Endothelial cell (in vitro differentiated cells): Measurements from ENCODE around the gene FLRT2. TPM values are rescaled to one million over a fixed set of nuclear protein-coding genes. Genes with fewer than 3 reads are reported as not detected.

Source experiments
- DNase-seq: peaks from one replicate; pipeline ENCODE4 v3.0.0; 2021; ENCODE audit warnings: low spot score
- H3K27ac Mint-ChIP-seq: one replicate; pipeline ENCODE4 v1.8.0; 2021; ENCODE audit warnings: mixed read lengths, inconsistent platforms; ENCODE audit not compliant: unreplicated experiment
- H3K27me3 Mint-ChIP-seq: one replicate; pipeline ENCODE4 v1.8.0; 2021; ENCODE audit warnings: mild to moderate bottlenecking, moderate library complexity, mixed read lengths, inconsistent platforms; ENCODE audit not compliant: unreplicated experiment
- H3K36me3 Mint-ChIP-seq: one replicate; pipeline ENCODE4 v1.8.0; 2021; ENCODE audit warnings: mild to moderate bottlenecking, low read depth, mixed read lengths, inconsistent platforms; ENCODE audit not compliant: unreplicated experiment
- H3K4me1 Mint-ChIP-seq: one replicate; pipeline ENCODE4 v1.8.0; 2021; ENCODE audit warnings: mild to moderate bottlenecking, mixed read lengths, inconsistent platforms; ENCODE audit not compliant: unreplicated experiment
- H3K4me3 Mint-ChIP-seq: one replicate; pipeline ENCODE4 v1.8.0; 2021; ENCODE audit warnings: mild to moderate bottlenecking, mixed read lengths, inconsistent platforms; ENCODE audit not compliant: unreplicated experiment
- H3K9me3 Mint-ChIP-seq: one replicate; pipeline ENCODE4 v1.8.0; 2021; ENCODE audit warnings: mixed read lengths, inconsistent platforms; ENCODE audit not compliant: unreplicated experiment
- CTCF ChIP-seq: fragments of 200-600 bp; sonication (generic); IDR thresholded peaks from one replicate; pipeline ENCODE4 v1.5.0; 2021; ENCODE audit warnings: antibody characterized with exemption; ENCODE audit not compliant: unreplicated experiment
- total RNA-seq: library from RNA; stranded (reverse); fragmentation: NEBNext Ultra II Directional; extraction: Animal tissue kit (Norgen Biotek cat#: 25700); gene quantifications from one replicate; pipeline ENCODE4 v1.2.1, GENCODE V29; 2021; ENCODE audit not compliant: unreplicated experiment

Gene FLRT2
- total RNA-seq, 1 donor from 2014 or later: 7.8 TPM

GRCh38 chr14:85583380-85583779, 53.4 kb downstream of the FLRT2 start:
- no peak overlapping the region for H3K27ac Mint-ChIP-seq
- no peak overlapping the region for H3K4me3 Mint-ChIP-seq
- DNase-seq: no peak
- no peaks in the 10 kb centered on the region for H3K9me3 Mint-ChIP-seq
- no peak for TF ChIP-seq CTCF
- no peaks in the 10 kb centered on the region for H3K27me3 Mint-ChIP-seq
- peaks cover 9% of the 10 kb centered on the region for H3K4me1 Mint-ChIP-seq
- H3K36me3 Mint-ChIP-seq: no peaks in the 10 kb centered on the region

GRCh38 chr14:85584481-85584880, 54.5 kb downstream of the FLRT2 start:
- Mint-ChIP-seq H3K4me1 (peaks cover 9% of the 10 kb centered on the region), H3K36me3 (no peaks in the 10 kb centered on the region), H3K4me3 (no peak overlapping the region), H3K27me3 (no peaks in the 10 kb centered on the region), H3K27ac (no peak overlapping the region), H3K9me3 (no peaks in the 10 kb centered on the region)
- TF ChIP-seq CTCF: no peak
- no peak for DNase-seq

- no peaks in the 10 kb centered on the region for H3K9me3 Mint-ChIP-seq
- no peak for TF ChIP-seq CTCF
- no peak overlapping the region for H3K27ac Mint-ChIP-seq
- no peak for DNase-seq
- H3K4me3 Mint-ChIP-seq: no peak overlapping the region
- no peaks in the 10 kb centered on the region for H3K27me3 Mint-ChIP-seq
- no peaks in the 10 kb centered on the region for H3K4me1 Mint-ChIP-seq
- no peaks in the 10 kb centered on the region for H3K36me3 Mint-ChIP-seq
These were observed 57.3 kb downstream of the FLRT2 start for GRCh38 chr14:85587151-85587711.

GRCh38 chr14:85590784-85591183, 60.8 kb downstream of the FLRT2 start:
- no peak overlapping the region for H3K27ac Mint-ChIP-seq
- DNase-seq: no peak
- H3K4me1 Mint-ChIP-seq: peaks cover 7% of the 10 kb centered on the region
- no peaks in the 10 kb centered on the region for H3K36me3 Mint-ChIP-seq
- no peak for TF ChIP-seq CTCF
- H3K4me3 Mint-ChIP-seq: no peak overlapping the region
- no peaks in the 10 kb centered on the region for H3K27me3 Mint-ChIP-seq
- H3K9me3 Mint-ChIP-seq: no peaks in the 10 kb centered on the region

GRCh38 chr14:85594217-85594616, 64.3 kb downstream of the FLRT2 start:
- no peak for TF ChIP-seq CTCF
- no peak overlapping the region for H3K4me3 Mint-ChIP-seq
- no peaks in the 10 kb centered on the region for H3K36me3 Mint-ChIP-seq
- no peaks in the 10 kb centered on the region for H3K9me3 Mint-ChIP-seq
- DNase-seq: no peak
- H3K4me1 Mint-ChIP-seq: peaks cover 20% of the 10 kb centered on the region
- no peaks in the 10 kb centered on the region for H3K27me3 Mint-ChIP-seq
- H3K27ac Mint-ChIP-seq: no peak overlapping the region
